GM12874 (cell line): ENCODE measurements around the gene MIER1.

Source experiments
- TF ChIP-seq, protein P1 (sequence below): IDR thresholded peaks from 2 replicates; pipeline ENCODE4 v1.5.1; 2011; ENCODE audit warnings: low read depth, mild to moderate bottlenecking, control low read depth, low read length, moderate library complexity; ENCODE audit not compliant: insufficient read depth

Gene MIER1

DNA sequence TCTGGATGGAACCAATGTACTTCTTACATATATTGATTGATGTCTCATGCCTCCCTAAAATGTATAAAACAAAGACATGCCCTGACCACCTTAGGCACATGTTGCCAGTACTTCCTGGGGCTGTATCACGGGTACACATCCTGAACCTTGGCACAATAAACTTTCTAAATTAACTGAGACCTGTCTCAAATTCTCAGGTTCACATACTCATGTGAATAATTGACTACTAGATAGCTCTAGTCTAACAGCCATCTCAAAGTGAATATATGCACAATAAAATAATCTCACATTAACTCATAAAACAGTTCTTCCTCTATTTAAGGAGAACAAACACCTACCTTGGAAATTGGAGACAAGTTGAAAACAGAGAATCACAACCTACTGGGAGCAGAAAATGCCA, 5.7 kb upstream of the MIER1 start:
- TF ChIP-seq, protein P1, sequence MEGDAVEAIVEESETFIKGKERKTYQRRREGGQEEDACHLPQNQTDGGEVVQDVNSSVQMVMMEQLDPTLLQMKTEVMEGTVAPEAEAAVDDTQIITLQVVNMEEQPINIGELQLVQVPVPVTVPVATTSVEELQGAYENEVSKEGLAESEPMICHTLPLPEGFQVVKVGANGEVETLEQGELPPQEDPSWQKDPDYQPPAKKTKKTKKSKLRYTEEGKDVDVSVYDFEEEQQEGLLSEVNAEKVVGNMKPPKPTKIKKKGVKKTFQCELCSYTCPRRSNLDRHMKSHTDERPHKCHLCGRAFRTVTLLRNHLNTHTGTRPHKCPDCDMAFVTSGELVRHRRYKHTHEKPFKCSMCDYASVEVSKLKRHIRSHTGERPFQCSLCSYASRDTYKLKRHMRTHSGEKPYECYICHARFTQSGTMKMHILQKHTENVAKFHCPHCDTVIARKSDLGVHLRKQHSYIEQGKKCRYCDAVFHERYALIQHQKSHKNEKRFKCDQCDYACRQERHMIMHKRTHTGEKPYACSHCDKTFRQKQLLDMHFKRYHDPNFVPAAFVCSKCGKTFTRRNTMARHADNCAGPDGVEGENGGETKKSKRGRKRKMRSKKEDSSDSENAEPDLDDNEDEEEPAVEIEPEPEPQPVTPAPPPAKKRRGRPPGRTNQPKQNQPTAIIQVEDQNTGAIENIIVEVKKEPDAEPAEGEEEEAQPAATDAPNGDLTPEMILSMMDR: no peak

DNA sequence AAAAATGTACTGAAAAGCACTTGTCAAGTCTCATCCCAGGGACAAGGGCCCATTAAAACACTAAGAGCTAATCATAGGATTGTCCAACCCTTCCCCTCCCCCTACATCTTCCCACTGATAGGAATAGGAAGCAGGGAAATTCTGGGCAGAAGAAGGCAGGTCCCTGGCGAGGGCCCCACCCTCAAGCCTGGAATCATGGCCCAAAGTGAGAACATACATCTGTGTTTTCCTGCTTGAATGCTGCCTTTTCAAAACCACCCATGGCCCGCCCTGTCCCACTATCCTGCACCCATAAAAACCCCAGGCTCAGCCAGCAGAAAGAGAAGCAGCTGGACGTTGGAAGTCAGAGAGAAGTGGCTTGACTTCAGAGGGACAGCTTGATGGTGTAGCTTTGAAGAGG, 5.0 kb upstream of the MIER1 start:
- TF ChIP-seq, protein P1: no peak

DNA sequence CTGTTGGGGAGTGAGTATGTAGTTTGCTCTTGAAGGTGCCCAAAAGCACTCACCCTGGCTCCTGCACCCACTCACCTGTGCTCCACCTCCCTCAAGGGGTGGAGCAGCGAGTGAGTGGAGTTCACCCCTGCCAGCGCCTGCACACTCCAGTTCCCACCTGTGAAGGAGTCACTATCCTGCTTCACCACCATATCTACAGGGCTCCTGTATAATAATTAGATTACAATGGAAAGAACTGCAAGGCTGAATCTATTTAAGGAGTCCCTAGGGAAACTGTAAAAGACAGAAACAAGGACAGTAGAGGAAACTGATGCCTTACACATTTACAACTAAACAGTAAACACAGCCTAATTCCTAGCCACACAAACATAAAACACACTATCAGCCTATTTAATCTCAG, 4.2 kb upstream of the MIER1 start:
- TF ChIP-seq, protein P1: no peak

DNA sequence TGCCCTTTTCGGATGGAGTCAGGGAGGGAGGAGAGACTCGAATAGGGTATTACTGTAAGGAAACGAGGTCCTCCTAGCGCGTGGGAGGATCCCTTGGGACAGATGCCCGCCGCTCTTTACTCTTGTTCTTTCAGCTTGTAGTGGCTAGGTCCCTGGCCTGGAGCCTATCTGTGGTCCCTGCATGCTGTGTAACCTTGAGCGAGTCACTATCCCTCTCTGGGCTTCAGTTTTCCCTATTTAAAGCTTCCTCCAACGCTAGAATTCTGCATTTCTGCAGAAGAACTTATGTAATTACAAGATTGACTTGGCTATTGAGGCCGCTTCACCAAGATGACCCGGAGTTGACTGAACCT, 744 bp downstream of the MIER1 start:
- TF ChIP-seq, protein P1: no peak

DNA sequence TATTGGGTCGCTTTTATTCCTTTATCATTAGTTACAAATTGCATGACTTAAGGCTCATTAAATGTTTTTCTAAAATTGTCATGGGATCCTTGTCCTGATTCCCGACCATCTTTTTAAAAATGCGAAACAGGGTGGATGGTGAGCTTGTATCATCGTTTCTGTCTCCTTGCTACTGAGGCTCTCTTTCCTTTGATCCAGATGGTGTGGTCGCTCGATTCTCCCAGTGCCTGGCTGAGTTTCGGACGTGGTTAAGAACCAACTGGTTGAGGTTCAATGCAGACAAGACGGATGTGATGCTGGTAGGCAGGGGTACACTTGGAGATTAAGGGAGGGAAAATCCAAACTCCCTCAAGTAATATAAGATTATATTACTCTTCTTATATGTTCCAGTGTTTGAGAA, 1.2 kb downstream of the MIER1 start:
- TF ChIP-seq, protein P1: no peak

DNA sequence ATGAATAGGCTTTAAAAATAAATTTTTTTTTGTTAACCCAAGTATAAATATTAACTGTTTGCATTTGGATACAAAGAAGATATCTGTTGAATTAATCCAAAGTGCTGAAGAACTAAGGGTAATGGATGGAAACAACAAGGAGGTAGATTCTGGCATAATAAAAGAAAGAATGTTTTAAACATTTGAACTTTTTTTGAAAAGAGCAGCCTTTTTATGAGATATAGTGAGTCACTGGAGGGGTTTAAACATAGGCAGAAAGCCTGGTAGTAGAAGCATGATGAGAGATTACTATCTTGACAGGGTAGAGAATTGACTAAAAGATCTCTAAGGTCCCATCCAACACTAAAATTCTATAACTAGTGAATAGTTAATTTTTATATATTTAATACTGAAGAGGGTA, 2.7 kb downstream of the MIER1 start:
- TF ChIP-seq, protein P1: no peak

DNA sequence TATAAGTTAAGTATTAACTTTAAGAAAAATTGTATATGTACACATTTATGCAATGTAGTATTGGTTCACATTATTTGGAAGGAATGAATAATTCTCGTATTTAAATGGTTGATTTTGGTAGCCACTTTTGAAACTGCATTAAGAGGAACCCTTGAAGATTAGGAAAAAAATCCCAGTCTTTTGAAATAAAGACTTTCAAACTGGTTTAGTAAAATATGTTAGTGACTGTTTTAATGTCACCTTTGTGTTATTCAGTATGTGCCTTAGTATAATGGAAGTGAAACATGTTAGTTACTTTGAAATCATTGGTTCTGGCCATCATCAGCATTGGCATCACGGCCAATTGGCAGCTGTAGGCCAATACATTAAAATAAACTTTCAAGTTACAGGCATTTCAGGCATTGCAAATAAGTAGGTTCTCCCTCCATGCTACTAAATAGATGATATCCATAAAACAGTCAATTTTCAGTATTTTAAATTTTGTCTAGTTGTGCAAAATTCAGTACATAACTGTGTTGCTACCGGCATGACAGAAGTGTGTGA, 4.4 kb downstream of the MIER1 start:
- TF ChIP-seq, protein P1: no peak

DNA sequence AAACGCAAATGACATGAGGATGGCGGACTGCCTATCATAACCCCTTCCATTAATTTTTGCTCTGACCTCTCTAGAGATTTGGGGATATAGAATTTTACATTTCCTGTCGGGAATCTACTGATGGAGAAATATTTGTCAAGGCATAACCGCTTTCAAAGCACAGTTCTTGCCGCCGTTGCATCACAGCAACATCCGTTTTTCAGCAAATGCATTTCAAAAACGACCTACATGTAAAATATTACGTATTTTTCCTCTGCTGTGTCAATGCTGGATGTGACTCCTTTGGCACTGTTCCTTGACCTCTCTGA, 4.9 kb downstream of the MIER1 start:
- TF ChIP-seq, protein P1: no peak
